Parathyroid adenoma (tissue), 2 donors: ENCODE data around the gene PALM.

Source experiments
- H2AFZ ChIP-seq: fragments of 300-600 bp; sonication (generic); one replicate; pipeline ENCODE4 v1.7.0; 2017; ENCODE audit warnings: antibody characterized with exemption, mild to moderate bottlenecking
- H3K27ac ChIP-seq: fragments of 300-600 bp; sonication (generic); one replicate; pipeline ENCODE4 v1.7.0; 2017
- H3K27me3 ChIP-seq: fragments of 300-600 bp; sonication (generic); one replicate; pipeline ENCODE4 v1.7.0; 2017; ENCODE audit warnings: low read length; ENCODE audit not compliant: control insufficient read depth, insufficient read depth
- H3K36me3 ChIP-seq: fragments of 300-600 bp; sonication (generic); one replicate; pipeline ENCODE4 v1.7.0; 2017; ENCODE audit warnings: low read length; ENCODE audit not compliant: control insufficient read depth, insufficient read depth
- H3K4me1 ChIP-seq: fragments of 300-600 bp; sonication (generic); one replicate; pipeline ENCODE4 v1.7.0; 2017; ENCODE audit warnings: control low read depth
- H3K4me2 ChIP-seq: fragments of 300-600 bp; sonication (generic); one replicate; pipeline ENCODE4 v1.7.0; 2017; ENCODE audit warnings: low read length
- H3K4me3 ChIP-seq: fragments of 300-600 bp; sonication (generic); one replicate; pipeline ENCODE4 v1.7.0; 2017; ENCODE audit warnings: low read depth, low read length
- H3K79me2 ChIP-seq: fragments of 300-600 bp; sonication (generic); one replicate; pipeline ENCODE4 v1.7.0; 2017; ENCODE audit warnings: control low read depth
- H3K9ac ChIP-seq: fragments of 300-600 bp; sonication (generic); one replicate; pipeline ENCODE4 v1.7.0; 2017; ENCODE audit warnings: mild to moderate bottlenecking
- H3K9me3 ChIP-seq: fragments of 300-600 bp; sonication (generic); one replicate; pipeline ENCODE4 v1.7.0; 2017; ENCODE audit warnings: low read length; ENCODE audit not compliant: control insufficient read depth
- TF ChIP-seq, protein P1 (sequence below): fragments of 300-600 bp; sonication (generic); IDR thresholded peaks from one replicate; pipeline ENCODE4 v1.7.0; 2017; ENCODE audit warnings: antibody characterized with exemption, mild to moderate bottlenecking
- donor health status: primary hyperparathyroidism.

The PALM gene

GRCh38 chr19:680287-681028, 28.3 kb upstream of the PALM start:
- peak overlapping the region; percentile 96 for H3K4me2 ChIP-seq
- H3K79me2 ChIP-seq, result no peaks in the 10 kb centered on the region
- H3K4me1 ChIP-seq, result peaks cover 4% of the 10 kb centered on the region
- H3K27ac ChIP-seq, result peak overlapping the region; percentile 64
- H3K4me3 ChIP-seq, result peak overlapping the region; percentile 71
- H2AFZ ChIP-seq, result peak overlapping the region; percentile 87
- H3K27me3 ChIP-seq, result no peaks in the 10 kb centered on the region
- TF ChIP-seq, protein P1, sequence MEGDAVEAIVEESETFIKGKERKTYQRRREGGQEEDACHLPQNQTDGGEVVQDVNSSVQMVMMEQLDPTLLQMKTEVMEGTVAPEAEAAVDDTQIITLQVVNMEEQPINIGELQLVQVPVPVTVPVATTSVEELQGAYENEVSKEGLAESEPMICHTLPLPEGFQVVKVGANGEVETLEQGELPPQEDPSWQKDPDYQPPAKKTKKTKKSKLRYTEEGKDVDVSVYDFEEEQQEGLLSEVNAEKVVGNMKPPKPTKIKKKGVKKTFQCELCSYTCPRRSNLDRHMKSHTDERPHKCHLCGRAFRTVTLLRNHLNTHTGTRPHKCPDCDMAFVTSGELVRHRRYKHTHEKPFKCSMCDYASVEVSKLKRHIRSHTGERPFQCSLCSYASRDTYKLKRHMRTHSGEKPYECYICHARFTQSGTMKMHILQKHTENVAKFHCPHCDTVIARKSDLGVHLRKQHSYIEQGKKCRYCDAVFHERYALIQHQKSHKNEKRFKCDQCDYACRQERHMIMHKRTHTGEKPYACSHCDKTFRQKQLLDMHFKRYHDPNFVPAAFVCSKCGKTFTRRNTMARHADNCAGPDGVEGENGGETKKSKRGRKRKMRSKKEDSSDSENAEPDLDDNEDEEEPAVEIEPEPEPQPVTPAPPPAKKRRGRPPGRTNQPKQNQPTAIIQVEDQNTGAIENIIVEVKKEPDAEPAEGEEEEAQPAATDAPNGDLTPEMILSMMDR, result peak; percentile 37
- H3K36me3 ChIP-seq, result no peaks in the 10 kb centered on the region
- H3K9ac ChIP-seq, result no peak overlapping the region
- H3K9me3 ChIP-seq, result no peaks in the 10 kb centered on the region

GRCh38 chr19:681029-682019, 27.4 kb upstream of the PALM start:
- H3K4me1 ChIP-seq, result peaks cover 4% of the 10 kb centered on the region
- H3K36me3 ChIP-seq, result no peaks in the 10 kb centered on the region
- H3K4me2 ChIP-seq, result peak overlapping the region; percentile 96
- no peak overlapping the region for H3K9ac ChIP-seq
- TF ChIP-seq, protein P1, result no peak
- H3K9me3 ChIP-seq, result no peaks in the 10 kb centered on the region
- peak overlapping the region; percentile 70 for H3K4me3 ChIP-seq
- H3K27ac ChIP-seq, result peak overlapping the region; percentile 64
- H2AFZ ChIP-seq, result peak overlapping the region; percentile 87
- H3K79me2 ChIP-seq, result no peaks in the 10 kb centered on the region
- H3K27me3 ChIP-seq, result no peaks in the 10 kb centered on the region

DNA sequence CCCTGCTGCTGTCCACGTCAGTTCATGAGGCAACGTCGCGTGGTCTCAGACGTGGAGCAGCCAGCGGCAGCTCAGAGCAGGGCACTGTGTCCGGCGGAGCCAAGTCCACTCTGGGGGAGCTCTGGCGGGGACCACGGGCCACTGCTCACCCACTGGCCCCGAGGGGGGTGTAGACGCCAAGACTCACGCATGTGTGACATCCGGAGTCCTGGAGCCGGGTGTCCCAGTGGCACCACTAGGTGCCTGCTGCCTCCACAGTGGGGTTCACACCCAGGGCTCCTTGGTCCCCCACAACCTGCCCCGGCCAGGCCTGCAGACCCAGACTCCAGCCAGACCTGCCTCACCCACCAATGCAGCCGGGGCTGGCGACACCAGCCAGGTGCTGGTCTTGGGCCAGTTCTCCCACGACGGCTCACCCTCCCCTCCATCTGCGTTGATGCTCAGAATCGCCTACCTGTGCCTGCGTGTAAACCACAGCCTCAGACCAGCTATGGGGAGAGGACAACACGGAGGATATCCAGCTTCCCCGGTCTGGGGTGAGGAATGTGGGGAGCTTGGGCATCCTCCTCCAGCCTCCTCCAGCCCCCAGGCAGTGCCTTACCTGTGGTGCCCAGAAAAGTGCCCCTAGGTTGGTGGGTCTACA, 25.9 kb upstream of the PALM start:
- Histone ChIP-seq H3K79me2 (no peaks in the 10 kb centered on the region), H3K4me2 (no peak overlapping the region), H3K9ac (no peak overlapping the region), H3K27me3 (no peaks in the 10 kb centered on the region), H3K4me1 (peaks cover 3% of the 10 kb centered on the region), H3K36me3 (no peaks in the 10 kb centered on the region), H2AFZ (no peak overlapping the region), H3K27ac (no peak overlapping the region), H3K4me3 (no peak overlapping the region), H3K9me3 (no peaks in the 10 kb centered on the region)
- TF ChIP-seq, protein P1, result no peak

DNA sequence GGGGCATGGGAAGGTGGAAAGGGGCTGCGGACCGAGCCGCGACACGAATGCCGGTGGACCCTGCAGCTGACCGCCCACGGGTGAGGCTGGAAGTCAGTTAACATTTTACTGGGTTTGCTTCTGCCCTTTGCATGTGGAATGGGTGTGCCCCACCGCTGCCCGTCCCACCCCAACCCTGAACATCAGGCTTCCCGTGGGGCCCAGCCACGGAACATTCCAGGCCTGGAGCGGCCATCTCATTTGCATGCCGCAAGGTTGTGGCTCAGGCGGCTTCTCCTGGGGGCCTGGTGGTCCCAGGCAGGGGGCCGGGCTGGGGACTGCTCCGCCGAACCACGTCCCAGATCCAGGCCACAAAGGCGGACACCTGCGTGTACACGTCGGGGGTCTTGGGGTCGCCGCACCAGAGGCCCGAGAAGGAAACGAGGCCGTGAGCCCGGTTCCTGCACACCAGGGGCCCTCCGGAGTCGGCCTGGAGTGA, 23.2 kb upstream of the PALM start:
- no peak overlapping the region for H3K4me3 ChIP-seq
- H3K27ac ChIP-seq, result no peak overlapping the region
- no peaks in the 10 kb centered on the region for H3K36me3 ChIP-seq
- H2AFZ ChIP-seq, result no peak overlapping the region
- H3K9ac ChIP-seq, result no peak overlapping the region
- TF ChIP-seq, protein P1, result no peak
- no peak overlapping the region for H3K4me2 ChIP-seq
- no peaks in the 10 kb centered on the region for H3K27me3 ChIP-seq
- no peaks in the 10 kb centered on the region for H3K79me2 ChIP-seq
- H3K4me1 ChIP-seq, result no peaks in the 10 kb centered on the region
- no peaks in the 10 kb centered on the region for H3K9me3 ChIP-seq
